CD4-positive, alpha-beta T cell (primary cell): ENCODE data around the gene MIS12. TPM values are rescaled to one million over a fixed set of nuclear protein-coding genes. Genes with fewer than 3 reads are reported as not detected.

Experiments
- ATAC-seq: fragments of 200-7000 bp; cut with Tn5 transposase; one replicate; pipeline ENCODE4 v1.10.0; 2022; ENCODE audit warnings: mild to moderate bottlenecking; ENCODE audit not compliant: poor library complexity
- CTCF ChIA-PET: fragments of 350-600 bp; sonication (Branson Sonifier 250); formaldehyde crosslinking; loops from one replicate; lab custom pipeline; 2021; ENCODE audit warnings: antibody characterized with exemption, inconsistent platforms; lab: Charles Lee
- POLR2A ChIA-PET: fragments of 350-600 bp; sonication (Branson Sonifier 250); formaldehyde crosslinking; loops from one replicate; lab custom pipeline; 2021; ENCODE audit warnings: antibody characterized with exemption, inconsistent platforms; lab: Charles Lee
- DNase-seq, 14 experiments: peaks; one replicate each; pipeline ENCODE4 v3.0.0-alpha.2; 2013 to 2020; ENCODE audit warnings: mixed read lengths in 2 of 14
- H3K27ac ChIP-seq, 2 donors: one replicate each; pipeline versions ENCODE4 v1.5.1 to v1.7.0; 2013; ENCODE audit warnings: low read length in 2 of 2, low read depth in 1 of 2, mild to moderate bottlenecking in 1 of 2
- H3K27me3 ChIP-seq, 2 experiments: 1 replicate in 1 of 2; 2 replicates in 1 of 2; pipeline versions ENCODE4 v1.6.1 to v1.7.0; 2013; ENCODE audit warnings: low read length in 2 of 2, control low read depth in 1 of 2, mild to moderate bottlenecking in 1 of 2, moderate library complexity in 1 of 2; ENCODE audit not compliant: insufficient read depth in 2 of 2, control insufficient read depth in 1 of 2
- H3K36me3 ChIP-seq: one replicate; pipeline ENCODE4 v1.6.1; 2013; ENCODE audit warnings: low read length, control low read depth; ENCODE audit not compliant: insufficient read depth
- H3K4me1 ChIP-seq: one replicate; pipeline ENCODE4 v1.6.1; 2013; ENCODE audit warnings: low read length, control low read depth; ENCODE audit not compliant: insufficient read depth
- H3K4me3 ChIP-seq: one replicate; pipeline ENCODE4 v1.5.1; 2013; ENCODE audit warnings: mild to moderate bottlenecking, low read length, moderate library complexity
- H3K9me3 ChIP-seq, 2 experiments: 1 replicate in 1 of 2; 2 replicates in 1 of 2; pipeline versions ENCODE4 v1.6.1 to v1.7.0; 2013; ENCODE audit warnings: low read length in 2 of 2, mild to moderate bottlenecking in 2 of 2, control low read depth in 1 of 2, moderate library complexity in 1 of 2; ENCODE audit not compliant: control insufficient read depth in 1 of 2, insufficient read depth in 1 of 2
- H3K27ac Mint-ChIP-seq: one replicate; pipeline ENCODE4 v1.8.0; 2020; ENCODE audit warnings: mixed read lengths
- H3K27me3 Mint-ChIP-seq: one replicate; pipeline ENCODE4 v1.8.0; 2021; ENCODE audit warnings: mixed read lengths
- H3K36me3 Mint-ChIP-seq: one replicate; pipeline ENCODE4 v1.8.0; 2021; ENCODE audit warnings: low read depth, mixed read lengths
- H3K4me1 Mint-ChIP-seq: one replicate; pipeline ENCODE4 v1.8.0; 2021; ENCODE audit warnings: low read depth, mixed read lengths
- H3K4me3 Mint-ChIP-seq: one replicate; pipeline ENCODE4 v1.8.0; 2020; ENCODE audit warnings: mild to moderate bottlenecking, mixed read lengths
- H3K9me3 Mint-ChIP-seq: one replicate; pipeline ENCODE4 v1.8.0; 2020; ENCODE audit warnings: mixed read lengths
- CTCF ChIP-seq: fragments of 200-600 bp; IDR thresholded peaks from one replicate; pipeline ENCODE4 v1.8.0; 2022; ENCODE audit warnings: antibody characterized with exemption, mild to moderate bottlenecking
- intact Hi-C, 2 experiments: fragments of 100-400 bp; cut with DNase I in 1 of 2; cut with micrococcal nuclease in 1 of 2; formaldehyde crosslinking; loops; one replicate each; pipeline versions ENCODE4 v1.15.1 to v1.9.0; 2023 to 2025; cut with DNase I, micrococcal nuclease
- total RNA-seq, 174 experiments: library from RNA in 2 of 174; stranded (reverse) in 2 of 174; gene quantifications; one replicate each; pipeline ENCODE4 v1.2.3 and lab custom pipeline; 2021 to 2026

MIS12 gene
- total RNA-seq, 2 experiments from 2014 or later: 19.2 to 20.3 TPM

GRCh38 chr17:5522476-5522875 lies 36.1 kb downstream of the MIS12 start:
- H3K27ac Mint-ChIP-seq: no peak overlapping the region
- H3K9me3 Mint-ChIP-seq: no peaks in the 10 kb centered on the region
- no peaks in the 10 kb centered on the region for H3K27me3 Mint-ChIP-seq
- peaks cover 87% of the 10 kb centered on the region for H3K36me3 Mint-ChIP-seq
- intact Hi-C loops: no loop called here
- Histone ChIP-seq H3K27ac (no peak overlapping the region), H3K4me1 (no peaks in the 10 kb centered on the region), H3K36me3 (peaks cover 78% of the 10 kb centered on the region), H3K27me3 (no peaks in the 10 kb centered on the region), H3K4me3 (no peak overlapping the region), H3K9me3 (no peaks in the 10 kb centered on the region)
- CTCF ChIA-PET: no interaction called here
- ATAC-seq (no peak), DNase-seq (no peak)
- POLR2A ChIA-PET: interaction anchor here (1.0 kb wide), 1 partner anchor 37 kb away, joined by 5 read pairs; the partner anchor contains the start of genes DERL2 and MIS12
- no peak overlapping the region for H3K4me3 Mint-ChIP-seq
- H3K4me1 Mint-ChIP-seq: no peaks in the 10 kb centered on the region
- TF ChIP-seq CTCF: no peak

- no peak overlapping the region for H3K27ac ChIP-seq
- no peaks in the 10 kb centered on the region for H3K9me3 ChIP-seq
- no peak for TF ChIP-seq CTCF
- H3K36me3 ChIP-seq: peaks cover 78% of the 10 kb centered on the region
- H3K4me1 ChIP-seq: no peaks in the 10 kb centered on the region
- ChIA-PET POLR2A (interaction anchor here (1.7 kb wide), 1 partner anchor 38 kb away, joined by 4 read pairs; the partner anchor contains the start of gene DERL2), CTCF (no interaction called here)
- no peak overlapping the region for H3K27ac Mint-ChIP-seq
- H3K4me1 Mint-ChIP-seq: no peaks in the 10 kb centered on the region
- no peak overlapping the region for H3K4me3 ChIP-seq
- no peak overlapping the region for H3K4me3 Mint-ChIP-seq
- no peaks in the 10 kb centered on the region for H3K27me3 Mint-ChIP-seq
- no peak for DNase-seq
- ATAC-seq: no peak
- H3K9me3 Mint-ChIP-seq: no peaks in the 10 kb centered on the region
- H3K27me3 ChIP-seq: no peaks in the 10 kb centered on the region
- intact Hi-C loops: no loop called here
- peaks cover 87% of the 10 kb centered on the region for H3K36me3 Mint-ChIP-seq
Observed at GRCh38 chr17:5523249-5523648, 36.9 kb downstream of the MIS12 start.

GRCh38 chr17:5526821-5527598 lies 40.6 kb downstream of the MIS12 start:
- Histone ChIP-seq H3K36me3 (peaks cover 96% of the 10 kb centered on the region), H3K27ac (no peak overlapping the region), H3K9me3 (no peaks in the 10 kb centered on the region), H3K4me3 (no peak overlapping the region), H3K27me3 (no peaks in the 10 kb centered on the region), H3K4me1 (no peaks in the 10 kb centered on the region)
- peaks cover 99% of the 10 kb centered on the region for H3K36me3 Mint-ChIP-seq
- no peak for ATAC-seq
- H3K27me3 Mint-ChIP-seq: no peaks in the 10 kb centered on the region
- no peaks in the 10 kb centered on the region for H3K9me3 Mint-ChIP-seq
- intact Hi-C loops: no loop called here
- peak overlapping the region; percentile 55 for H3K27ac Mint-ChIP-seq
- H3K4me3 Mint-ChIP-seq: no peak overlapping the region
- ChIA-PET CTCF (no interaction called here), POLR2A (interaction anchor here (0.8 to 1.8 kb wide), 4 partner anchors 8 to 41 kb away, joined by 3 to 7 read pairs (median 4); partner anchors contain the start of genes DERL2 and MIS12)
- DNase-seq: peak in 1 of 14 experiments; percentile 10
- no peak for TF ChIP-seq CTCF
- H3K4me1 Mint-ChIP-seq: no peaks in the 10 kb centered on the region
